Osteoblast (primary cell): ENCODE measurements around the gene KIF13A. TPM values are rescaled to one million over a fixed set of nuclear protein-coding genes. Genes with fewer than 3 reads are reported as not detected.

ENCODE experiments used
- DNase-seq: peaks from one replicate; pipeline ENCODE4 v3.0.0; 2011; ENCODE audit warnings: low spot score, mixed read lengths; ENCODE audit not compliant: insufficient read length; ENCODE audit errors: missing footprints
- H2AFZ ChIP-seq: 2 replicates; pipeline ENCODE4 v1.6.0; 2011; ENCODE audit warnings: mild to moderate bottlenecking, low read length
- H3K27ac ChIP-seq: 2 replicates; pipeline ENCODE4 v1.5.1; 2011; ENCODE audit warnings: mild to moderate bottlenecking, low read depth, low read length, moderate library complexity
- H3K27me3 ChIP-seq: 2 replicates; pipeline ENCODE4 v1.6.0; 2012; ENCODE audit warnings: mild to moderate bottlenecking, control low read depth, inconsistent platforms, low read length, moderate library complexity; ENCODE audit not compliant: insufficient read depth
- H3K36me3 ChIP-seq: 2 replicates; pipeline ENCODE4 v1.5.1; 2011; ENCODE audit warnings: mild to moderate bottlenecking, low read length, control low read depth, moderate library complexity; ENCODE audit not compliant: insufficient read depth
- H3K4me1 ChIP-seq: 2 replicates; pipeline ENCODE4 v1.5.1; 2011; ENCODE audit warnings: mild to moderate bottlenecking, low read length, control low read depth, moderate library complexity; ENCODE audit not compliant: insufficient read depth
- H3K4me2 ChIP-seq: 2 replicates; pipeline ENCODE4 v1.6.0; 2011; ENCODE audit warnings: mild to moderate bottlenecking, low read length; ENCODE audit not compliant: insufficient read depth
- H3K4me3 ChIP-seq: fragments of 200-600 bp; sonication (generic); 3 replicates; pipeline ENCODE4 v1.5.1; 2012; ENCODE audit warnings: mild to moderate bottlenecking, low read length, inconsistent platforms; ENCODE audit not compliant: insufficient read depth
- H3K79me2 ChIP-seq: 2 replicates; pipeline ENCODE4 v1.6.0; 2012; ENCODE audit warnings: mild to moderate bottlenecking, low read length, control low read depth, inconsistent platforms; ENCODE audit not compliant: insufficient read depth
- H3K9me3 ChIP-seq: 2 replicates; pipeline ENCODE4 v1.5.1; 2011; ENCODE audit warnings: low read depth, low read length, control low read depth
- H4K20me1 ChIP-seq: 2 replicates; pipeline ENCODE4 v1.6.0; 2012; ENCODE audit warnings: mild to moderate bottlenecking, low read length, control low read depth; ENCODE audit not compliant: insufficient read depth
- CTCF ChIP-seq: IDR thresholded peaks from 2 replicates; pipeline ENCODE4 v1.5.1; 2011; ENCODE audit warnings: mild to moderate bottlenecking, low read depth, low read length, moderate library complexity; ENCODE audit errors: extremely low read depth
- total RNA-seq: library from RNA; depleted of rRNA; stranded (reverse); fragments of >200 nt; gene quantifications from 2 replicates; pipeline ENCODE4 v1.2.3, GENCODE V29; 2012

KIF13A gene
- total RNA-seq, 1 donor: 61.5 TPM

DNA sequence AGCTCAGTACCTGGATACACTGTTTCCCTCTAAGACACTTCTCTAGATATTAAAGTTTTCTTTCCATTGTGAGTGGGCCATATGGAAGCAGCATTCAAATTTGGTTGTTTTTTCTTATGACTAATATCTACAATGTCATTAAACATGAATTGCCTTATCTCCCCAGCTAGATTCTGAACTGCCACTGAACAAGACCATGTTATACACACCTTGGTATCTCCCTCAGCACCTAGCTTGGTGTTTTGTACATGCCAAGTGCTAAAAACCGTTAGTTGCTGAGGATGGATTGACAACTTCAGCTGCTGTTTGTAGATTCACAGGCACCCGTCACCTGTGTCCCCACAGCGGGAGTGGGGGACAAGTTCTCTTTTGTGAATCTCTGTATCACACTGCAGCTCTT, 131.1 kb downstream of the KIF13A start:
- no peak for DNase-seq
- H3K4me1 ChIP-seq: peaks cover 12% of the 10 kb centered on the region
- no peaks in the 10 kb centered on the region for H3K27me3 ChIP-seq
- no peak overlapping the region for H2AFZ ChIP-seq
- no peak overlapping the region for H3K27ac ChIP-seq
- TF ChIP-seq CTCF: no peak
- peaks cover 2% of the 10 kb centered on the region for H3K79me2 ChIP-seq
- H3K4me3 ChIP-seq: no peak overlapping the region
- H3K4me2 ChIP-seq: no peak overlapping the region
- H3K36me3 ChIP-seq: peaks cover 11% of the 10 kb centered on the region
- no peaks in the 10 kb centered on the region for H4K20me1 ChIP-seq
- H3K9me3 ChIP-seq: no peaks in the 10 kb centered on the region

GRCh38 chr6:17855381-17855780, 132.1 kb downstream of the KIF13A start:
- no peak overlapping the region for H3K4me3 ChIP-seq
- no peaks in the 10 kb centered on the region for H3K9me3 ChIP-seq
- no peaks in the 10 kb centered on the region for H3K27me3 ChIP-seq
- peaks cover 2% of the 10 kb centered on the region for H3K79me2 ChIP-seq
- H4K20me1 ChIP-seq: no peaks in the 10 kb centered on the region
- H2AFZ ChIP-seq: no peak overlapping the region
- H3K36me3 ChIP-seq: peaks cover 14% of the 10 kb centered on the region
- DNase-seq: no peak
- peaks cover 19% of the 10 kb centered on the region for H3K4me1 ChIP-seq
- no peak overlapping the region for H3K4me2 ChIP-seq
- TF ChIP-seq CTCF: no peak
- H3K27ac ChIP-seq: no peak overlapping the region

DNA sequence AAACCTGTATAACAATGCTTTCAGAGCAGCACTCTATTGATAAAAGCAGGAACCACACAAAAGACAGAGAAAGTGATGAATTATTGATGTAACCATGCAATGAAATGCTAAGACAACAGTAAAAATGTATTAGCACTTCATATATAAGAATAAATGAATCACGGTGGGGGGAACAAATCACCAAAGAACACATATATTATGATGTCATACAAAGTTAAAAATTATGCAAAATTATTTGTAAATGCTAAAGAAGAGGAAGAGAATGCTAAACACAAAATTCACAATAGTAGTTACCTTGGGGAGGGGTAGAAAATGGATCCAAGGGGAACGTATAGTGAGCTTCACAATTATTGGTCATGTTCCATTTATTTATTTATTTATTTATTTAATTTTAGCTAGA, 133.9 kb downstream of the KIF13A start:
- Histone ChIP-seq H3K4me2 (no peak overlapping the region), H2AFZ (no peak overlapping the region), H3K27ac (no peak overlapping the region), H3K27me3 (no peaks in the 10 kb centered on the region), H4K20me1 (no peaks in the 10 kb centered on the region), H3K4me1 (peaks cover 19% of the 10 kb centered on the region), H3K79me2 (peaks cover 2% of the 10 kb centered on the region), H3K4me3 (no peak overlapping the region), H3K36me3 (peaks cover 30% of the 10 kb centered on the region), H3K9me3 (no peaks in the 10 kb centered on the region)
- no peak for DNase-seq
- TF ChIP-seq CTCF: no peak

GRCh38 chr6:17851720-17852161, 135.7 kb downstream of the KIF13A start:
- H4K20me1 ChIP-seq: no peaks in the 10 kb centered on the region
- peaks cover 19% of the 10 kb centered on the region for H3K4me1 ChIP-seq
- no peak overlapping the region for H2AFZ ChIP-seq
- DNase-seq: no peak
- H3K9me3 ChIP-seq: no peaks in the 10 kb centered on the region
- peaks cover 2% of the 10 kb centered on the region for H3K79me2 ChIP-seq
- H3K27ac ChIP-seq: peak overlapping the region; percentile 89
- H3K27me3 ChIP-seq: no peaks in the 10 kb centered on the region
- no peak for TF ChIP-seq CTCF
- H3K36me3 ChIP-seq: peaks cover 34% of the 10 kb centered on the region
- H3K4me2 ChIP-seq: peak overlapping the region; percentile 44
- no peak overlapping the region for H3K4me3 ChIP-seq
